Liver (tissue), 9 donors: ENCODE results near the gene PLCL1. TPM values are rescaled to one million over a fixed set of nuclear protein-coding genes. Genes with fewer than 3 reads are reported as not detected.

ENCODE experiments used
- DNase-seq: peaks from one replicate; pipeline ENCODE4 v3.0.0-alpha.2; 2017; ENCODE audit warnings: low spot score
- H3K27ac ChIP-seq, 2 donors: one replicate each; pipeline ENCODE4 v1.7.0; 2013; ENCODE audit warnings: inconsistent platforms in 2 of 2, low read length in 2 of 2, control low read depth in 1 of 2, low read depth in 1 of 2, mild to moderate bottlenecking in 1 of 2
- H3K27me3 ChIP-seq, 4 donors: one replicate each; pipeline versions ENCODE4 v1.6.1 to v1.7.0; 2013; ENCODE audit warnings: low read length in 3 of 4, inconsistent platforms in 1 of 4, mild to moderate bottlenecking in 1 of 4, moderate library complexity in 1 of 4; ENCODE audit not compliant: control insufficient read depth in 4 of 4, insufficient read depth in 4 of 4
- H3K36me3 ChIP-seq, 4 donors: one replicate each; pipeline versions ENCODE4 v1.6.1 to v1.7.0; 2013; ENCODE audit warnings: low read length in 3 of 4, mild to moderate bottlenecking in 3 of 4, low read depth in 1 of 4, moderate library complexity in 1 of 4; ENCODE audit not compliant: control insufficient read depth in 4 of 4, insufficient read depth in 3 of 4
- H3K4me1 ChIP-seq, 4 donors: one replicate each; pipeline versions ENCODE4 v1.6.1 to v1.7.0; 2013; ENCODE audit warnings: low read length in 3 of 4, mild to moderate bottlenecking in 3 of 4, moderate library complexity in 1 of 4; ENCODE audit not compliant: control insufficient read depth in 4 of 4, insufficient read depth in 4 of 4
- H3K4me3 ChIP-seq, 3 donors: one replicate each; pipeline versions ENCODE4 v1.6.1 to v1.7.0; 2013; ENCODE audit warnings: low read length in 3 of 3, control low read depth in 1 of 3, low read depth in 1 of 3, mild to moderate bottlenecking in 1 of 3
- H3K9ac ChIP-seq, 2 donors: one replicate each; pipeline ENCODE4 v1.7.0; 2013; ENCODE audit warnings: low read length in 2 of 2, mild to moderate bottlenecking in 2 of 2, moderate library complexity in 2 of 2, control low read depth in 1 of 2, low read depth in 1 of 2
- H3K9me3 ChIP-seq, 4 donors: one replicate each; pipeline versions ENCODE4 v1.6.1 to v1.7.0; 2013; ENCODE audit warnings: low read length in 3 of 4; ENCODE audit not compliant: control insufficient read depth in 4 of 4
- ATF3 ChIP-seq: IDR thresholded peaks from 2 replicates; pipeline ENCODE4 v1.6.1; 2016; ENCODE audit warnings: antibody characterized with exemption
- EGR1 ChIP-seq, 2 donors: IDR thresholded peaks; 2 replicates each; pipeline ENCODE4 v1.6.1; 2016 to 2018; ENCODE audit warnings: antibody characterized with exemption in 2 of 2, low read depth in 2 of 2
- FOXA1 ChIP-seq: IDR thresholded peaks from 2 replicates; pipeline ENCODE4 v1.6.1; 2016; ENCODE audit warnings: antibody characterized with exemption
- FOXA2 ChIP-seq: IDR thresholded peaks from 2 replicates; pipeline ENCODE4 v1.6.1; 2016; ENCODE audit warnings: antibody characterized with exemption
- GABPA ChIP-seq, 2 donors: IDR thresholded peaks in 1 of 2; conservative IDR thresholded peaks in 1 of 2; 2 replicates each; pipeline ENCODE4 v1.6.1; 2016; ENCODE audit warnings: antibody characterized with exemption in 2 of 2, mild to moderate bottlenecking in 1 of 2, moderate library complexity in 1 of 2
- HNF4A ChIP-seq, 2 donors: conservative IDR thresholded peaks; 2 replicates each; pipeline ENCODE4 v1.6.1; 2016; ENCODE audit warnings: antibody characterized with exemption in 2 of 2, mild to moderate bottlenecking in 2 of 2
- HNF4G ChIP-seq: IDR thresholded peaks from 2 replicates; pipeline ENCODE4 v1.6.1; 2016; ENCODE audit warnings: antibody characterized with exemption
- JUND ChIP-seq, 2 donors: IDR thresholded peaks; 2 replicates each; pipeline ENCODE4 v1.6.1; 2016; ENCODE audit warnings: antibody characterized with exemption in 2 of 2
- MAX ChIP-seq: IDR thresholded peaks from 2 replicates; pipeline ENCODE4 v1.6.1; 2016; ENCODE audit warnings: antibody characterized with exemption
- NR2F2 ChIP-seq: IDR thresholded peaks from 2 replicates; pipeline ENCODE4 v1.6.1; 2016; ENCODE audit warnings: antibody characterized with exemption
- RAD21 ChIP-seq, 2 donors: IDR thresholded peaks; 2 replicates each; pipeline ENCODE4 v1.6.1; 2016; ENCODE audit warnings: antibody characterized with exemption in 2 of 2, mild to moderate bottlenecking in 2 of 2
- REST ChIP-seq: IDR thresholded peaks from 2 replicates; pipeline ENCODE4 v1.6.1; 2016; ENCODE audit warnings: antibody characterized with exemption, mild to moderate bottlenecking
- RXRA ChIP-seq, 2 donors: IDR thresholded peaks; 2 replicates each; pipeline ENCODE4 v1.6.1; 2017 to 2018; ENCODE audit warnings: antibody characterized with exemption in 2 of 2, mild to moderate bottlenecking in 1 of 2
- SP1 ChIP-seq: IDR thresholded peaks from 2 replicates; pipeline ENCODE4 v1.6.1; 2018; ENCODE audit warnings: antibody characterized with exemption, mild to moderate bottlenecking
- TAF1 ChIP-seq: conservative IDR thresholded peaks from 2 replicates; pipeline ENCODE4 v1.6.1; 2016; ENCODE audit warnings: antibody characterized with exemption, mild to moderate bottlenecking
- YY1 ChIP-seq: IDR thresholded peaks from 2 replicates; pipeline ENCODE4 v1.6.1; 2016; ENCODE audit warnings: antibody characterized with exemption, mild to moderate bottlenecking
- WGBS: extraction: QIAGEN DNeasy Blood & Tissue Kit; methylation state at CpG from one replicate; pipeline ENCODE4 v1.1.7; 2013; 5-methylcytosine and 5-hydroxymethylcytosine counted together
- polyA plus RNA-seq, 2 donors: library from polyadenylated mRNA; stranded (reverse) in 1 of 2; unstranded in 1 of 2; fragments of 200-250 nt in 1 of 2; fragments of >200 nt in 1 of 2; fragmentation: Nextera tagmentation in 1 of 2; extraction: Ambion mirVana in 1 of 2; gene quantifications; one replicate each; pipeline versions ENCODE4 v1.2.1 to v1.2.3, GENCODE V29; 2013 to 2015
- total RNA-seq, 2 donors: library from RNA; depleted of rRNA; stranded (reverse); fragments of >200 nt; gene quantifications; one replicate each; pipeline ENCODE4 v1.2.3, GENCODE V29; 2014
- TF ChIP-seq, protein P1 (sequence below): fragments of 150-350 bp; IDR thresholded peaks from 2 replicates; pipeline ENCODE4 v1.5.1; 2017; ENCODE audit warnings: improper control_type of control experiment, low read depth, low read length; ENCODE audit not compliant: missing input control
- TF ChIP-seq, protein P2 (sequence below): IDR thresholded peaks from 2 replicates; pipeline ENCODE4 v1.6.1; 2016; ENCODE audit warnings: antibody characterized with exemption
- donor health status: healthy.
- donor health status: healthy.
- donor health status: healthy.
- donor health status: healthy.
- donor health status: healthy.

PLCL1 gene
- total and polyA plus RNA-seq, 4 donors: 0.08 to 0.59 (median 0.31) TPM

DNA sequence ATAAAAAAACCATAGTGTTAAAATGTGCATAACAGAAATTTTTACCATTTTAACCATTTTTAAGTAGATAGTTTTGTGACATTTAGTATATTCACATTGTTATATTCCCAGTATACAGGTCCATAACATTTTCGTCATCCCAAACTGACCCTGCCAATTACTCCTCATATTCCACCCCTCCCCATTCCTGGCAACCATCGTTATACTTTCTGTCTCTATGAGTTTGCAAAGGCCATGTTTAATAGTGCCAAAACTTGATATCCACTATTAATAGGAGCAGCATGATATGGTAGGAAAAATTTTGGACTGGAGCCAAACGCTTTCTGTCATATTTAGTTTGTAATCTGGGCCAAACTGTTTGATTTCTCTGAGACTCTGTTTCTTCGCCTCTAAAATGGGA is 30.9 kb downstream of the PLCL1 start:
- no peak overlapping the region for H3K9ac ChIP-seq
- H3K9me3 ChIP-seq: no peaks in the 10 kb centered on the region
- H3K4me1 ChIP-seq: no peaks in the 10 kb centered on the region
- no peak overlapping the region for H3K27ac ChIP-seq
- 54% methylated on average over 4 of the region's 4 CpGs for WGBS
- no peaks in the 10 kb centered on the region for H3K36me3 ChIP-seq
- TF ChIP-seq NR2F2 (no peak), JUND (IDR thresholded peaks at IDR 0.05) (no peak), TAF1 (no peak), YY1 (no peak), FOXA2 (no peak), GABPA (IDR thresholded peaks at IDR 0.05 in 1 of 2, conservative IDR thresholded peaks at IDR 0.05 in 1 of 2) (no peak), ATF3 (no peak), RAD21 (IDR thresholded peaks at IDR 0.05) (no peak), SP1 (no peak), RXRA (IDR thresholded peaks at IDR 0.05) (no peak), EGR1 (IDR thresholded peaks at IDR 0.05; ENCODE audit: low read depth in 2 of 2) (no peak), HNF4A (conservative IDR thresholded peaks at IDR 0.05) (no peak), FOXA1 (no peak), MAX (no peak), REST (no peak), HNF4G (no peak)
- TF ChIP-seq, protein P1, sequence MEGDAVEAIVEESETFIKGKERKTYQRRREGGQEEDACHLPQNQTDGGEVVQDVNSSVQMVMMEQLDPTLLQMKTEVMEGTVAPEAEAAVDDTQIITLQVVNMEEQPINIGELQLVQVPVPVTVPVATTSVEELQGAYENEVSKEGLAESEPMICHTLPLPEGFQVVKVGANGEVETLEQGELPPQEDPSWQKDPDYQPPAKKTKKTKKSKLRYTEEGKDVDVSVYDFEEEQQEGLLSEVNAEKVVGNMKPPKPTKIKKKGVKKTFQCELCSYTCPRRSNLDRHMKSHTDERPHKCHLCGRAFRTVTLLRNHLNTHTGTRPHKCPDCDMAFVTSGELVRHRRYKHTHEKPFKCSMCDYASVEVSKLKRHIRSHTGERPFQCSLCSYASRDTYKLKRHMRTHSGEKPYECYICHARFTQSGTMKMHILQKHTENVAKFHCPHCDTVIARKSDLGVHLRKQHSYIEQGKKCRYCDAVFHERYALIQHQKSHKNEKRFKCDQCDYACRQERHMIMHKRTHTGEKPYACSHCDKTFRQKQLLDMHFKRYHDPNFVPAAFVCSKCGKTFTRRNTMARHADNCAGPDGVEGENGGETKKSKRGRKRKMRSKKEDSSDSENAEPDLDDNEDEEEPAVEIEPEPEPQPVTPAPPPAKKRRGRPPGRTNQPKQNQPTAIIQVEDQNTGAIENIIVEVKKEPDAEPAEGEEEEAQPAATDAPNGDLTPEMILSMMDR: no peak
- TF ChIP-seq, protein P2, sequence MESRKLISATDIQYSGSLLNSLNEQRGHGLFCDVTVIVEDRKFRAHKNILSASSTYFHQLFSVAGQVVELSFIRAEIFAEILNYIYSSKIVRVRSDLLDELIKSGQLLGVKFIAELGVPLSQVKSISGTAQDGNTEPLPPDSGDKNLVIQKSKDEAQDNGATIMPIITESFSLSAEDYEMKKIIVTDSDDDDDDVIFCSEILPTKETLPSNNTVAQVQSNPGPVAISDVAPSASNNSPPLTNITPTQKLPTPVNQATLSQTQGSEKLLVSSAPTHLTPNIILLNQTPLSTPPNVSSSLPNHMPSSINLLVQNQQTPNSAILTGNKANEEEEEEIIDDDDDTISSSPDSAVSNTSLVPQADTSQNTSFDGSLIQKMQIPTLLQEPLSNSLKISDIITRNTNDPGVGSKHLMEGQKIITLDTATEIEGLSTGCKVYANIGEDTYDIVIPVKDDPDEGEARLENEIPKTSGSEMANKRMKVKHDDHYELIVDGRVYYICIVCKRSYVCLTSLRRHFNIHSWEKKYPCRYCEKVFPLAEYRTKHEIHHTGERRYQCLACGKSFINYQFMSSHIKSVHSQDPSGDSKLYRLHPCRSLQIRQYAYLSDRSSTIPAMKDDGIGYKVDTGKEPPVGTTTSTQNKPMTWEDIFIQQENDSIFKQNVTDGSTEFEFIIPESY: no peak
- H3K4me3 ChIP-seq: no peak overlapping the region
- no peak for DNase-seq
- H3K27me3 ChIP-seq: no peaks in the 10 kb centered on the region
